Activated effector memory CD4-positive, alpha-beta T cell treated with Interleukin-2 at 50 U/mL for 16 hours (primary cell): ENCODE measurements around the gene ADAM33.

ENCODE experiments used
- DNase-seq: peaks from one replicate; pipeline ENCODE4 v3.0.0-alpha.2; 2020

Gene ADAM33

DNA sequence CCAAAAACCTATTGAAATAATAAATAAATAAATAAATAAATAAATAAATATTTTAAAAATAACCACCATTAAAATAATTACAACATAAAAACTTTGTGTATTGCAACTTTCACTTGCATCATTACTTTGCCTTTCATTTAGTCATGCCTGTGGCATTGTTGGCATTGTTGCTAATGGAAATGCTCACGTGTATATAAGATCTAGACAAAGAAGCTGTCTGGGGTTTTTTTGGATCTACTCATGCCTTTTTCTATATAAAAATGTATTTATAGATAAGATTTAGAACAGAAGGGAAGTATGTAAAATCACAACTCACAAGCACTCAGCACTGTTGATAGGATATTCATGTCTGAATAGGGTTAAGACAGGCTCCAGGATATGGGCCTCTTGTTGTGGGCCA lies 46.5 kb downstream of the ADAM33 start:
- no peak for DNase-seq

DNA sequence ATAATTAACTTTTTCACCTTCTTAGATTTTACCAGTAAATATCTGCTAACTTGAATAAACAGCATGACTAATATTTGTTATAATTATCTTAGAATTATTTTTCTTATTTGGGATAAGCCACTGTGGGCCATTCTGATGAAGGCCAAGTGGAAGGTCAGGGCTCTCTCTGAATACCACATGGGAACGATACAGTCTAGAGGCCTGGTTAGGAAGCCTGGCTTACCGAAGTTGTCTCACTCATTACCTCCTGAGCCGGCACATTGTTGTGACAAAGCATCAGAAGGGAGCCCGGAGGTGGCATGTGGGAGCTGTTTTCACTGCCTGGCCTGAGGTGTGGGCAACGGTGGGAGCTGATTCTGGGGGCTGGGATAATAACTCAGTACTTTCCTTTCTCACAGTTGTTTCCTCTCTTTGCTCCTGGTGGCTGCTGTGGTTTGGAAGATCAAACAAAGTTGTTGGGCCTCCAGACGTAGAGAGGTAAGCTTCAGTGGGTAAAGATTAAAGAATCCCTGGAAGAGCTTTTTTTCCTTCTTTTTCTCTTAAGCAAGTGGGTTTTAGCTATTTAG lies 47.8 kb downstream of the ADAM33 start:
- DNase-seq: no peak

DNA sequence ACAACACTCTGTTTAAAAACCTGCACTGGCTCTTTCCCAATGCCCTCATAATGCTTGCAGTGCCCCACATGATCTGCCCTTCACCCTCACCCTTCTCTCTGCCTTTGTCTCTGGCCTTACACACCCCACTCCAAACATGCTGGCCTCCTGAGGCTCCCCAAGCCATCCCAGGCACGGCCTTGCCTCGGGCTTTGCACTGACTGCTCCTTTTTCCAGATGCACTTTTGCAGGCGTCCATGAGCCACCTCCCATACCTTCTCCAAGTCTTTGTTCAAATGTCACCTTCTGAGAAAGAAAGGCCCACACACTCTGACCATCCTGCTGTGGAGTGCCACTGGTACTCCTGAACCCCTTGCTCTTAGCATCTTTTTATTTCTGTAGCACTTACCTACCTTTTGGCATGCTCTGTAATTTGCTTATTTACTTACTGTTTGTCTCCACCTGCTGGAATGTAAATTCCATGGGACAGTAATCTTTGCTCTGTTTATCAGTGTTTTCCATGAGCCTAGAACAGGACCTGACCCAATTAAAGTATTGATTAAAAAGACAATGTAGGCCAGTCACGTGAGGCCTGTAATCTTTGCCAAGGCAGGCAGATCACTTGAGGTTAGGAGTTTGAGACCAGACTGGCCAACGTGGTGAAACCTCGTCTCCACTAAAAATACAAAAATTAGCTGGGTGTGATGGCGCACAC lies 49.4 kb downstream of the ADAM33 start:
- no peak for DNase-seq

- DNase-seq: no peak
These were observed 50.3 kb downstream of the ADAM33 start for GRCh38 chr20:3631534-3631933.

DNA sequence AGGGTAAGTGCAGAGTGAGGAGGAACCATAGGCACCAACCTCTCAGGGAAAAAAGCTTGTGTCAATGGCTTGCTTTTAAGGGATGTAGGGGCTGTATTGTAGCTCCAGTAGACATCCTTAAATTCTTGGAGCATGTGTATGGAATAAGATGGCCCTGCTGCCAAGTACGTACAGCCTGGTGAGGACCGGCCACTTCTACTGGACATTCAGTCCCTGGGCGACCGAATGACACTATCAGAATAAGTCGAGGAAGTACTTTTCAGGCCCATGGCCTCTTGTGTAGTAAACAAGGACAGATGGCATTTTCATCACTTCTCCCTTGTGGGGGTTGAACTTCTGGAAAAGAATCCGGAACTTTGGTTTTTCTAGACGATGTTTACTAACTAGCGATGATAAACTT lies 51.4 kb downstream of the ADAM33 start:
- no peak for DNase-seq

- no peak for DNase-seq
These were observed 51.9 kb downstream of the ADAM33 start for GRCh38 chr20:3629893-3630292.

DNA sequence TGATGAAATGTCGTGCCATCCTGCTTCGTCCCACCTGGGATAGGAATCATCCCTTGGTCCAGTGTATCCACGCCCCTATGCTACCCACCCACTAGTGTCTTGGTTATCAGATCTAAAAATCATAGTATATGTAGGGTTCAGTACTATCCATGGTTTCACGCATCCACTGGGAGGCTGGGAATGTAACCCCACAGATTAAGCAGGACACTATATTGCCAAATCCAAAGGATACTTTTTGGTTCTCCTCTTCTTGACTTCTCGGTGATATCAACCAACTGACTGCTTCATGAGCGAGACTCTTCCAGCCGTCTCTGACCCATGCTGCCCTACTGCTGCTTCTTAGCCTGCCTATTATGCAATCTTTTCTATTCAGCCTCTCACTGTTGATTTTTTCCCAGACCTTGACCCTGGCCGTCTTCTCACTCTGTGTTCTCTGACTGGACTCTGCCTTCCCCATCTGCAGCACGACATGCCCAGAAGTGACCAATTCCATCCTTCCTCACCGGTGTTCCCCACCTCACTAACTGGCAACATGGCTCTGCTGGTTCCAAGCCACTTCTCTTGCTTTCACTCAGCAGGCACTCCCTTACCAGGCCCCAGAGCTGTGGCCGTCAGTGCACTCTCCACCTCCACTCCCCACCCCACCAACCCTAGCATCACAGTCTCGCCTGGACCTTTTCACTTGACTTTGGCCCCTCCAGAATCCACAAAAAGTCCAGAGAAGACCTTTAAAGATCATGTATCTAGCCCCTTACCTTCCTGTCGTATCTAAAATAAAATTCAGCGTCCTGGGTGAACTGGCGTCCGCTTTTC lies 53.1 kb downstream of the ADAM33 start:
- DNase-seq: no peak

- no peak for DNase-seq
These were observed 54.3 kb downstream of the ADAM33 start for GRCh38 chr20:3627476-3627875.

- DNase-seq: no peak
These were observed 59.4 kb downstream of the ADAM33 start for GRCh38 chr20:3622406-3622805.

- DNase-seq: no peak
These were observed 60.7 kb downstream of the ADAM33 start for GRCh38 chr20:3621111-3621510.
